HG03175 (cell line): ENCODE measurements around the gene TFDP1.

ENCODE experiments used
- ATAC-seq: cut with Tn5 transposase; IDR thresholded peaks from one replicate; pipeline ENCODE4 v1.9.1; 2021; ENCODE audit warnings: mild to moderate bottlenecking, moderate library complexity; ENCODE audit not compliant: unreplicated experiment

Gene TFDP1

GRCh38 chr13:113658836-113659235, 74.3 kb downstream of the TFDP1 start:
- no peak for ATAC-seq

DNA sequence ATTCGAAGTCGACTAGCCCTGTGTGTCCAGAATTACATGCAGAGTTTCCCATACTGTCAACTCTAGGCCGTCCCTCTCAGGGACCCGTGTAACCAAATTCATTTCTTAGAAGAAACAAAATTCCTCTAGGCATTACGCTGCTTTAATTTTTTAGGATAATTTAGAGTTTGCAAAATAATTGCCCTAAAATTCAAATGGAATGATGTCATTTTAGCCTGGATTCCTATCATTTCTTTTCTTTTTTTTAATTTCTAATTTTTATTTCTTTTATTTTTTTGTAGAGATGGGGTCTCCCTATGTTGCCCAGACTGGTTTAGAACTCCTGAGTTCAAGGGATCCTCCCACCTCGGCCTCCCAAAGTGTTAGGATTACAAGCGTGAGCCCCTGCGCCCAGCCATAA, 74.8 kb downstream of the TFDP1 start:
- no peak for ATAC-seq

GRCh38 chr13:113660066-113660465, 75.5 kb downstream of the TFDP1 start:
- ATAC-seq: no peak

- ATAC-seq: no peak
Observed at GRCh38 chr13:113661509-113661908, 77.0 kb downstream of the TFDP1 start.

- no peak for ATAC-seq
Observed at GRCh38 chr13:113663934-113664333, 79.4 kb downstream of the TFDP1 start.

- no peak for ATAC-seq
Observed at GRCh38 chr13:113664751-113665596, 80.4 kb downstream of the TFDP1 start.

DNA sequence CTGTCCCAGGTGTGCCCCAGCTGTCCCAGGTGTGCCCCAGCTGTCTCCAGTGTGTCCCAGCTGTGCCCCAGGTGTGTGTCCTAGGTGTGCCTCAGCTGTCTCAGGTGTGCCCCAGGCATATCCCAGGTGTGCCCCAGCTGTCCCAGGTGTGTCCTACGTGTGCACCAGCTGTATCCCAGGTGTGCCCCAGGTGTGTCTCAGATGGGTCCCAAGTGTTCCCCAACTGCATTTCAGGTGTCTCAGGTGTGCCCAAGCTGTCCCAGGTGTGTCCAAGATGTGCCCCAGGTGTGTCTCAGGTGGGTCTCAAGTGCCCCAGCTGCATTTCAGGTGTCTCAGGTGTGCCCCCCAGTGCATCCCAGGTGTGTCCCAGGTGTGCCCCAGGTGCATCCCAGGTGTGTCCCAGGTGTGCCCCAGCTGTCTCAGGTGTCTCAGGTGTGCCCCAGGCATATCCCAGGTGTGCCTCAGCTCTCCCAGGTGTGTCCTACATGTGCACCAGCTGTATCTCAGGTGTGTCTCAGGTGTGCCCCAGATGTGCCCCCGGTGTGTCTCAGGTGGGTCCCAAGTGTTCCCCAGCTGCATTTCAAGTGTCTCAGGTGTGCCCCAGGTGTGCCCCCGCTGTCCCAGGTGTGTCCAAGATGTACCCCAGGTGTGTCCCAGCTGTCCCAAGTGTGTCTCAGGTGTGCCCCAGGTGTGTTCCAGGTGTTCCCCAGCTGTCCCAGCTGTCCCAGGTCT, 81.2 kb downstream of the TFDP1 start:
- ATAC-seq: no peak

DNA sequence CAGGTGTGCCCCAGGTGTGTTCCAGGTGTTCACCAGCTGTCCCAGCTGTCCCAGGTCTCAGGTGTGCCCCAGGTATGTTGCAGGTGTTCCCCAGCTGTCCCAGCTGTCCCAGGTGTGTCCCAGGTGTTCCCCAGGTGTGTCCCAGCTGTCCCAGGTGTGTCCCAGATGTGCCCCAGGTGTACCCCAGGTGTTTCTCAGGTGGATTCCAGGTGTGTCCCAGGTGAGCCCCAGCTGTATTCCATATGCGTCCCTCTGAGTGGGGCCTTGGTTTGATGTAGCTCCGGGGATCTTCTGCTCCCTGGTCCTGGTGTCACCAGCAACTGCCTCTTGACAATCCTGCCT, 81.7 kb downstream of the TFDP1 start:
- ATAC-seq: no peak

DNA sequence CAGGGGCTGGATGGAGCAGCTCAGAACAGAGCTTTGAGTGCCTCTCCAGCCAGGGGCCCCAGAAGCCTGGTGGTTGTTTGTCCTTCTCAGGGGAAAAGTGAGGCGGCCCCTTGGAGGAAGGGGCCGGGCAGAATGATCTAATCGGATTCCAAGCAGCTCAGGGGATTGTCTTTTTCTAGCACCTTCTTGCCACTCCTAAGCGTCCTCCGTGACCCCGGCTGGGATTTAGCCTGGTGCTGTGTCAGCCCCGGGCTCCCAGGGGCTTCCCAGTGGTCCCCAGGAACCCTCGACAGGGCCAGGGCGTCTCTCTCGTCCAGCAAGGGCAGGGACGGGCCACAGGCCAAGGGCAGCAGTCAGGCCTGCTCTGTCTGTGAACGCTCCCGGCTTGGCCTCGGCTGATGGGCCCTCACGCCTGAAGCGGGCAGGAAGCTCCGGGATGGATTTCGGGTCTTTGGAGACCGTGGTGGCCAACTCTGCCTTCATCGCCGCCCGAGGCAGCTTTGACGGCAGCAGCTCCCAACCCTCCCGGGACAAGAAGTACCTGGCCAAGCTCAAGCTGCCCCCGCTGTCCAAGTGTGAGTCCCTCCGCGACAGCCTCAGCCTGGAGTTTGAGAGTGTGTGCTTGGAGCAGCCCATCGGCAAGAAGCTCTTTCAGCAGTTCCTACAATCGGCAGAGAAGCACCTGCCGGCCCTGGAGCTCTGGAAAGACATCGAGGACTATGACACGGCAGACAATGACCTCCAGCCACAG, 82.6 kb downstream of the TFDP1 start, which contains the start of gene GRK1:
Gene GRK1, plus strand, starts transcription at position 269 of the 751 bp plus-strand sequence. Its CDS starts 168 bp downstream, at position 437.
- ATAC-seq: no peak

DNA sequence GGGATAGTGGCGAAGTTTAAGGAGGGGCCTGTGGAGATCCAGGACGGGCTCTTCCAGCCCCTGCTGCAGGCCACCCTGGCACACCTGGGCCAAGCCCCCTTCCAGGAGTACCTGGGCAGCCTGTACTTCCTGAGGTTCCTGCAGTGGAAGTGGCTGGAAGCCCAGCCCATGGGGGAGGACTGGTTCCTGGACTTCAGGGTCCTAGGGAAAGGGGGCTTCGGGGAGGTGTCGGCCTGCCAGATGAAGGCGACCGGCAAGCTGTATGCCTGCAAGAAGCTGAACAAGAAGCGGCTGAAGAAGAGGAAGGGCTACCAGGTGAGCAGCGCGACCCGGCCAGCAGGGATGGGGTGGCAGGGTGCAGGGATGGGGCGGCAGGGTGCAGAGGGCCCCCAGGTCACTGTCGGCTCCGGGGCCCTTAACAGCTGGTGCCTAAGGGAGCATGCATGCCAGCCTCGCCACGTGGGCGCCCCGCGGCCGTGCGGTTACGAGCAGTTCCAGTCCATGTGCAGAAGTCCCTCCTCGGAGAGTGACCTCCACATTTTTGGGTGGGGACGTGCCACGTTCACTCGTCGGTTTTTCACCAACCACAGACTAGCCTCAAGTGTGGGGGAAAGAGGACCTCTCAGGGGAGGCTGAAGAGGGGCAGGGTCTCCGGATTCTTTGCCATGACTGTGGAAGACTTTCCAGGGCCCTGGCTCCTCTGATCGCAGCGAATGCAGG, 83.4 kb downstream of the TFDP1 start:
- no peak for ATAC-seq

DNA sequence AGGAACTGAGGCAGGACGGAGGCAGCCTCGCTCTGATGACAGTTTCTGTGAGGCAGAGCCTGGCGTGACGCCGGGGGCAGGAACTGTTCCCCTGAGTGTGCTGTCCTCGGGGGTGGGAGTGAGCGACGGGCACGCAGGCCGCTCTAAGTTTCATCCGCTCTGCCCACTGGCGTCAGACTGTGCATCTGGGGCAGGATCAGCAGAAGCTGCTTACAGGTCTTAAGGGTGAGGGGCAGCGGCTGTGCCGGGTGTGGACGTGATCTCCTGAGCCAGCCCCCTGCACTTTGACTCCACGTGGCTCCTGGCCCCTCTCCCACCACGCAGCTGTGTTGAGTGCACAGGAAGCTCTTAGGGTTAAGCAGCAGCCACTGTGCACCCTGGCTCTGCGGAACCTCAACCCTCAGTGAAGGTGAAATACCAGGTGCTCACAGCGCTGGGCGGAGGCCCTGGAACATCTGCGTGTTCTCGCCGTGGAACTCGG, 84.0 kb downstream of the TFDP1 start:
- ATAC-seq: no peak

DNA sequence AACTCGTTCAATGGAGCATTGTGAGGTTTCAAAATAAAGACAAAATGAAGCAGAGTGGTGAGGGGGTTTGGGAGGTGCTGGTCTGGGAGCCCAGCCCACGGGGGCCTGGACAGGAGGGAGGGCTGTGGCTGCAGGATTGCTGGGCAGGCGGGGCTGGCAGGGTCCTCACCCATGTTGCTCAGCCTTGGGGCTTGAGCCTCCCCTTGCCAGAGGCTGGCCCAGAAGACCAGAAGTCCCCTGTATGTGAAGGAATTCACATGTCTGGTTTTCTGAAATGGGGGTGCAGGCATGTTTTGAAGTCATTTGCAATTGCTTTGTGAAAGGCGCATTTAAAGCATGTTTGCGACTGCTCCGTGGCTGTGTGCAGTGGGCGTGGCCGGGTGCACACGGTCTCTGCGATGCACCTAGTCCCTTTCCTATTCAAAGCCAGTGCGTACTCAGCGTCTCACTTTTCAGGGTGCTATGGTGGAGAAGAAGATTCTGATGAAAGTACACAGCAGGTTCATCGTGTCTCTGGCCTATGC, 84.7 kb downstream of the TFDP1 start:
- no peak for ATAC-seq

DNA sequence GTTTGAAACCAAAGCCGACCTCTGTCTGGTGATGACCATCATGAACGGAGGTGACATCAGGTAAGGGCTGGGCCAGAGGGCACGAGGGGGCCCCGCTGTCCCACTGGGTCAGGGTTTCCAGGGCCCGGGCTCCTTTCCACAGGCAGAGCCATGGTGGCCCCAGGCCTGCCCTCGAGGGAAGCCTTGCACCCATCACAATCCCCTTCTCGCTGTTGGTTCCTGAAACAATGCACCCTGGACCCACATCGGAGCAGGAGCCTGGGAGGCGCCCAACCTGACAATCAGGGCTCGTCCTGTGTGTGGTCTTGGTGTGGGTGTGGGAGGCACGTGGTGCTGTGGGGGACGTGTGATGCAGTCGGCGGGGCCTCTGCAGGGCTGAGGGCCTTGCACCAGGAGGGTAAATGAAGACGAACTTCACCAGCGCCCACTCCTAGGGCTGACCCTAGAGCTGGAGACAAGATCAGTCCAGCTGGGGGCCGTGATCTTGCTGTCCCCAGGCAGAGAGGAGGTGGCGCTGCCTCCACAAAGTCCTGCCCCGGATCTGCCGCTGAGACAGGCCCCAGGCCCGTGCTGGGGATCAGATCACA, 85.3 kb downstream of the TFDP1 start:
- no peak for ATAC-seq

GRCh38 chr13:113670541-113670940, 86.0 kb downstream of the TFDP1 start:
- no peak for ATAC-seq

- ATAC-seq: no peak
Observed at GRCh38 chr13:113671066-113672001, 86.8 kb downstream of the TFDP1 start.

GRCh38 chr13:113672002-113672651, 87.6 kb downstream of the TFDP1 start:
- ATAC-seq: no peak
